ENCODE results near the gene TLX2. TPM values are rescaled to one million over a fixed set of nuclear protein-coding genes. Genes with fewer than 3 reads are reported as not detected.

The TLX2 gene
- total and polyA plus RNA-seq, 2 of the 13 experiments (the other 11 are each of a cell fraction or from before 2014, with no cell fraction given), result 0.05 to 0.20 TPM

- TF ChIP-seq ZMYM3 (CRISPR knock-in tag; IDR thresholded peaks at IDR 0.05) (no peak), SAFB2 (CRISPR knock-in tag; IDR thresholded peaks at IDR 0.05; ENCODE audit: borderline replicate concordance, low read depth) (no peak), ZBTB1 (CRISPR knock-in tag; IDR thresholded peaks at IDR 0.05; ENCODE audit: borderline replicate concordance) (no peak), ZMAT3 (CRISPR knock-in tag; conservative IDR thresholded peaks at IDR 0.05) (peak; percentile 76; the same call in 1 of the 2 replicates), ZBTB21 (CRISPR knock-in tag; IDR thresholded peaks at IDR 0.05) (no peak), FOXC1 (CRISPR knock-in tag; IDR thresholded peaks at IDR 0.05; ENCODE audit: borderline replicate concordance) (no peak; the same call in 1 of the 2 replicates), BRD4 (CRISPR knock-in tag; IDR thresholded peaks at IDR 0.05) (0 out of 2 replicates have a peak, but pooled peaks have one; percentile 41), ZFP90 (CRISPR knock-in tag; IDR thresholded peaks at IDR 0.05; ENCODE audit: borderline replicate concordance) (no peak), SUZ12 (IDR thresholded peaks at IDR 0.05; ENCODE audit: low read depth, low read length) (peak; percentile 75), FOSL2 (CRISPR knock-in tag; IDR thresholded peaks at IDR 0.05) (peak; percentile 48; the same call in 1 of the 2 replicates), HDAC1 (CRISPR knock-in tag; IDR thresholded peaks at IDR 0.05) (peak; percentile 65), CAMTA2 (CRISPR knock-in tag; IDR thresholded peaks at IDR 0.05; ENCODE audit: borderline replicate concordance) (no peak), RARG (CRISPR knock-in tag; IDR thresholded peaks at IDR 0.05; ENCODE audit: low read depth) (no peak), ZKSCAN1 (IDR thresholded peaks at IDR 0.05; ENCODE audit: low read length) (no peak)
- TF ChIP-seq, protein P1, sequence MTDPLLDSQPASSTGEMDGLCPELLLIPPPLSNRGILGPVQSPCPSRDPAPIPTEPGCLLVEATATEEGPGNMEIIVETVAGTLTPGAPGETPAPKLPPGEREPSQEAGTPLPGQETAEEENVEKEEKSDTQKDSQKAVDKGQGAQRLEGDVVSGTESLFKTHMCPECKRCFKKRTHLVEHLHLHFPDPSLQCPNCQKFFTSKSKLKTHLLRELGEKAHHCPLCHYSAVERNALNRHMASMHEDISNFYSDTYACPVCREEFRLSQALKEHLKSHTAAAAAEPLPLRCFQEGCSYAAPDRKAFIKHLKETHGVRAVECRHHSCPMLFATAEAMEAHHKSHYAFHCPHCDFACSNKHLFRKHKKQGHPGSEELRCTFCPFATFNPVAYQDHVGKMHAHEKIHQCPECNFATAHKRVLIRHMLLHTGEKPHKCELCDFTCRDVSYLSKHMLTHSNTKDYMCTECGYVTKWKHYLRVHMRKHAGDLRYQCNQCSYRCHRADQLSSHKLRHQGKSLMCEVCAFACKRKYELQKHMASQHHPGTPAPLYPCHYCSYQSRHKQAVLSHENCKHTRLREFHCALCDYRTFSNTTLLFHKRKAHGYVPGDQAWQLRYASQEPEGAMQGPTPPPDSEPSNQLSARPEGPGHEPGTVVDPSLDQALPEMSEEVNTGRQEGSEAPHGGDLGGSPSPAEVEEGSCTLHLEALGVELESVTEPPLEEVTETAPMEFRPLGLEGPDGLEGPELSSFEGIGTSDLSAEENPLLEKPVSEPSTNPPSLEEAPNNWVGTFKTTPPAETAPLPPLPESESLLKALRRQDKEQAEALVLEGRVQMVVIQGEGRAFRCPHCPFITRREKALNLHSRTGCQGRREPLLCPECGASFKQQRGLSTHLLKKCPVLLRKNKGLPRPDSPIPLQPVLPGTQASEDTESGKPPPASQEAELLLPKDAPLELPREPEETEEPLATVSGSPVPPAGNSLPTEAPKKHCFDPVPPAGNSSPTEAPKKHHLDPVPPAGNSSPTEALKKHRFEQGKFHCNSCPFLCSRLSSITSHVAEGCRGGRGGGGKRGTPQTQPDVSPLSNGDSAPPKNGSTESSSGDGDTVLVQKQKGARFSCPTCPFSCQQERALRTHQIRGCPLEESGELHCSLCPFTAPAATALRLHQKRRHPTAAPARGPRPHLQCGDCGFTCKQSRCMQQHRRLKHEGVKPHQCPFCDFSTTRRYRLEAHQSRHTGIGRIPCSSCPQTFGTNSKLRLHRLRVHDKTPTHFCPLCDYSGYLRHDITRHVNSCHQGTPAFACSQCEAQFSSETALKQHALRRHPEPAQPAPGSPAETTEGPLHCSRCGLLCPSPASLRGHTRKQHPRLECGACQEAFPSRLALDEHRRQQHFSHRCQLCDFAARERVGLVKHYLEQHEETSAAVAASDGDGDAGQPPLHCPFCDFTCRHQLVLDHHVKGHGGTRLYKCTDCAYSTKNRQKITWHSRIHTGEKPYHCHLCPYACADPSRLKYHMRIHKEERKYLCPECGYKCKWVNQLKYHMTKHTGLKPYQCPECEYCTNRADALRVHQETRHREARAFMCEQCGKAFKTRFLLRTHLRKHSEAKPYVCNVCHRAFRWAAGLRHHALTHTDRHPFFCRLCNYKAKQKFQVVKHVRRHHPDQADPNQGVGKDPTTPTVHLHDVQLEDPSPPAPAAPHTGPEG (CRISPR knock-in tag; IDR thresholded peaks at IDR 0.05), result no peak
- TF ChIP-seq, protein P2, sequence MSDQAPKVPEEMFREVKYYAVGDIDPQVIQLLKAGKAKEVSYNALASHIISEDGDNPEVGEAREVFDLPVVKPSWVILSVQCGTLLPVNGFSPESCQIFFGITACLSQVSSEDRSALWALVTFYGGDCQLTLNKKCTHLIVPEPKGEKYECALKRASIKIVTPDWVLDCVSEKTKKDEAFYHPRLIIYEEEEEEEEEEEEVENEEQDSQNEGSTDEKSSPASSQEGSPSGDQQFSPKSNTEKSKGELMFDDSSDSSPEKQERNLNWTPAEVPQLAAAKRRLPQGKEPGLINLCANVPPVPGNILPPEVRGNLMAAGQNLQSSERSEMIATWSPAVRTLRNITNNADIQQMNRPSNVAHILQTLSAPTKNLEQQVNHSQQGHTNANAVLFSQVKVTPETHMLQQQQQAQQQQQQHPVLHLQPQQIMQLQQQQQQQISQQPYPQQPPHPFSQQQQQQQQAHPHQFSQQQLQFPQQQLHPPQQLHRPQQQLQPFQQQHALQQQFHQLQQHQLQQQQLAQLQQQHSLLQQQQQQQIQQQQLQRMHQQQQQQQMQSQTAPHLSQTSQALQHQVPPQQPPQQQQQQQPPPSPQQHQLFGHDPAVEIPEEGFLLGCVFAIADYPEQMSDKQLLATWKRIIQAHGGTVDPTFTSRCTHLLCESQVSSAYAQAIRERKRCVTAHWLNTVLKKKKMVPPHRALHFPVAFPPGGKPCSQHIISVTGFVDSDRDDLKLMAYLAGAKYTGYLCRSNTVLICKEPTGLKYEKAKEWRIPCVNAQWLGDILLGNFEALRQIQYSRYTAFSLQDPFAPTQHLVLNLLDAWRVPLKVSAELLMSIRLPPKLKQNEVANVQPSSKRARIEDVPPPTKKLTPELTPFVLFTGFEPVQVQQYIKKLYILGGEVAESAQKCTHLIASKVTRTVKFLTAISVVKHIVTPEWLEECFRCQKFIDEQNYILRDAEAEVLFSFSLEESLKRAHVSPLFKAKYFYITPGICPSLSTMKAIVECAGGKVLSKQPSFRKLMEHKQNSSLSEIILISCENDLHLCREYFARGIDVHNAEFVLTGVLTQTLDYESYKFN (CRISPR knock-in tag; conservative IDR thresholded peaks at IDR 0.05), result peak; percentile 76
- TF ChIP-seq, protein P3, sequence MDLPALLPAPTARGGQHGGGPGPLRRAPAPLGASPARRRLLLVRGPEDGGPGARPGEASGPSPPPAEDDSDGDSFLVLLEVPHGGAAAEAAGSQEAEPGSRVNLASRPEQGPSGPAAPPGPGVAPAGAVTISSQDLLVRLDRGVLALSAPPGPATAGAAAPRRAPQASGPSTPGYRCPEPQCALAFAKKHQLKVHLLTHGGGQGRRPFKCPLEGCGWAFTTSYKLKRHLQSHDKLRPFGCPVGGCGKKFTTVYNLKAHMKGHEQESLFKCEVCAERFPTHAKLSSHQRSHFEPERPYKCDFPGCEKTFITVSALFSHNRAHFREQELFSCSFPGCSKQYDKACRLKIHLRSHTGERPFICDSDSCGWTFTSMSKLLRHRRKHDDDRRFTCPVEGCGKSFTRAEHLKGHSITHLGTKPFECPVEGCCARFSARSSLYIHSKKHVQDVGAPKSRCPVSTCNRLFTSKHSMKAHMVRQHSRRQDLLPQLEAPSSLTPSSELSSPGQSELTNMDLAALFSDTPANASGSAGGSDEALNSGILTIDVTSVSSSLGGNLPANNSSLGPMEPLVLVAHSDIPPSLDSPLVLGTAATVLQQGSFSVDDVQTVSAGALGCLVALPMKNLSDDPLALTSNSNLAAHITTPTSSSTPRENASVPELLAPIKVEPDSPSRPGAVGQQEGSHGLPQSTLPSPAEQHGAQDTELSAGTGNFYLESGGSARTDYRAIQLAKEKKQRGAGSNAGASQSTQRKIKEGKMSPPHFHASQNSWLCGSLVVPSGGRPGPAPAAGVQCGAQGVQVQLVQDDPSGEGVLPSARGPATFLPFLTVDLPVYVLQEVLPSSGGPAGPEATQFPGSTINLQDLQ (CRISPR knock-in tag; IDR thresholded peaks at IDR 0.05), result no peak
Observed at GRCh38 chr2:74525717-74526648, 11.7 kb downstream of the TLX2 start, which contains the start of gene DQX1 (continued).

Data from HepG2 (cell line).